Midbrain (tissue), 1 donor: ENCODE data around the gene NADSYN1.

ENCODE experiments used
- DNase-seq: peaks from one replicate; lab custom pipeline; 2025; lab: John Stamatoyannopoulos, UW

The NADSYN1 gene

DNA sequence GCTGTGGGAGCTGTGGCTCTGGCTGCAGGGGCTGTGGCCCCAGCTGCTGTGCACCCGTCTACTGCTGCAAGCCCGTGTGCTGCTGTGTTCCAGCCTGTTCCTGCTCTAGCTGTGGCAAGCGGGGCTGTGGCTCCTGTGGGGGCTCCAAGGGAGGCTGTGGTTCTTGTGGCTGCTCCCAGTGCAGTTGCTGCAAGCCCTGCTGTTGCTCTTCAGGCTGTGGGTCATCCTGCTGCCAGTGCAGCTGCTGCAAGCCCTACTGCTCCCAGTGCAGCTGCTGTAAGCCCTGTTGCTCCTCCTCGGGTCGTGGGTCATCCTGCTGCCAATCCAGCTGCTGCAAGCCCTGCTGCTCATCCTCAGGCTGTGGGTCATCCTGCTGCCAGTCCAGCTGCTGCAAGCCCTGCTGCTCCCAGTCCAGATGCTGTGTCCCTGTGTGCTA is 95.7 kb downstream of the NADSYN1 start:
- no peak for DNase-seq
